GM03348 (cell line): ENCODE results near the gene PPP1R37.
A peak's percentile ranks its signal among the peaks of the same experiment; 100 is the strongest.
"Not testable (repeated sequence)": the region's sequence is repeated elsewhere in the genome, so short reads cannot be mapped to it uniquely, and the experiment has no call there.

Experiments used
- DNase-seq: peaks from one replicate; pipeline ENCODE4 v3.0.0; 2012; ENCODE audit warnings: low spot score

The PPP1R37 gene

DNA sequence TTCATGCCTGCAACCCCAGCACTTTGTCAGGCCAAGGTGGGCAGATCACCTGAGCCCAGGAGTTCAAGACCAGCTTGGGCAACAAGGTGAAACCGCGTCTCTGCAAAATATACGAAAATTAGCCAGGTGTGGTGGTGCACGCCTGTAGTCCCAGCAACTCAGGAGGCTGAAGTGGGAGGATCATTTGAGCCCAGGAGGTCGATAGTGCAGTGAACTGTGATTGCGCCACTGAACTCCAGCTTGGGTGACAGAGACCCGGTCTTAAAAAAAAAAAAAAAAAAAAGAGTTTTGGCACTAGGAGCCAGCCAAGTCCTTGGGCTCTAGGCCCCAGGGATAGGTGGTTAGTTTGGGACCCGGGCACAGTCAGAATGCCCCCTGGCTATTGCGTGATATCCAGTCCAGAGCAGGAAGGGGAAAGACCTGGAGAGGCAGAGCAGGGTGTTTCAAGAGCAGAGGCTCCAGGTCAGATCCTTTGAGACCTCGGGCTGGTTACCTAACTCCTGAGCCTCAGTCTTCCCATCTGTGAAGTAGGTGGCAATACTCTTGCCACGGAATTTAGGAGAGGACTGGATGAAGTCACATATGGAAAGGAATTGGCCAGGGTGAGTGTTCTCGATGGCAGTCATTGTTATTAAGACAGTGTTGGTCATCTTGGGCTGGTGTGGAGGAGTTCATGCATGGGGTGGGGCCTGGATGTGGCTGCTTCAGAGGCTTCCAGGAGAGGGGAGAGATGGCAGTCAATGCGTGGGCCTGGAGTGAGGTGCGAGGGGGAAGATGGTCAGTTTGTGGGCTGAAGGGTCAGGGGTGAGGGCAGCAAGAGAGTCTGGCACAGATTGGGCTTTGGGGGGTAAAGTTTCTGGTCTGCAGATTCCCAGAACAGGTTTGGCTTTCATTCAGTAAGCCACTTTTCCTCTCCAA, 2.8 kb downstream of the PPP1R37 start:
- no peak for DNase-seq

DNA sequence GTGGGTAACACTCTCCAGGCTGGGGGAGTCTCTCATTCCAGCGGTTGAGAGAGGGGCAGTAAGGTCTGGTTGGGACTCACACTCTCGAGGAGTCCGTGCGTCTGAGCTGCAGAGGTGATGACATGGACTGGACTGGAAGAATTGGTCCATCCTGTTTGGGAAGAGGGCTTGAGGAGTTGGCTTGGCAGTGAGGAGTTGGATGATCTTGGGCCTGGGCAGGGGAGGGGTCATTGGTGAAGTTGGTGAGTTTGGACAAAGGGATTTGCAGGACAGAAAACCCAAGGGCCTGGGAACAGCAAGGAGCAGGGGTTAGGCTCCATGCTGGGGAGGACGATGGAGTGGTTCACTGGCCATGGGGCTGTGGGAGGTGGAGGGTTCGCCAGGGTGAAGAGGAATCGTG, 3.7 kb downstream of the PPP1R37 start:
- no peak for DNase-seq

DNA sequence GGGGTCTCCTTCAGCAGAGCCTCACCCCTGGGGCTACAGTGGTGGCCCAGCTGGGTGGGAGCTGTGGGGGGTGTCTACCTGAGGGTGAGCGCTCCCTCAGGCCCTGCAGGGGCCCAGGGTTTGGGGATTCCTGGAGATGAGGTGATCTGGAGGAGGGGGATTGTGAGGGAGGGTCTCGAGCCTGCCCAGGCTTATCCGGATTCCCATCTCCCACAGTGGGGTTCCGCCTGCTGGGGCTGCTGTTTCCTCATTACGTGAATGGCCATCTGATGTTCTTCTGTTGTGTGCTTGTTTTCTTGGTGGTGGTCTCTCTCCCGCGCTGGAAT, 4.4 kb downstream of the PPP1R37 start:
- DNase-seq, result no peak

DNA sequence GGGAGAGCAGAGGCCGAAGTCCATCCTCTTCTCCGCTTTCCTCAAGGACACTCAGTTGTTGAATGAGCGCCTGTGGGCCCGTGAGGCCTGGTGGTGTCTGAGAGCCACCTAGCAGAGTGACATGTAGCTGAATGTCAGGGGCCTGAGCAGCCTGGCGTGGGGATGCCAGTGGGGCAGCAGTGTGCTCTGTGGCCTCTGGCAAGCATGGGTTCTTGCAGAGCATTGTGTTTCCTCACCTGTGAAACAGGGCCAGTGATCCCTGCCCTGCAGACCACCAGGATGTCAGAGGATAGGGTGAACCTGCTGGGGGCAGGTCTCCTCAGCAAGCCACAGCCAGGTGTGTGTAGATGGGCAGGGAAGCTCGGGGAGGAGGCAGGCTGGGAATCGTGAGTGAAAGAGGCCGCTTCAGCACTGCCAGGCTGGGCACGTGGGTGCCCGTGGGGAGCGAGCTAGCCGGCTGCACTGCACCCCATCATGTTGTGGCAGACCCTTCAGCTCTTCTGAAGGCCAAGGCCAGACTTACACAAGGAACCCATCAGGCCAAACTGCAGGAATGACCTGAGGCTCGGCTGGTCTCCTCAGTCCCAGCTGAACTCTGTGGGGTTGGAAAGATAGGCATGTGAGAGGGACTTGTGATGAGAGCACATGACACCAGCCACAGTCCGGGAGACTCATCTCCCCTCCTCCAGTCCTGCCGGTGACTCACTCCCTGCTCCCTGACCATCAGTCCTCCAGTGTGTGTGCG, 5.0 kb downstream of the PPP1R37 start:
- DNase-seq, result peak; percentile 95

DNA sequence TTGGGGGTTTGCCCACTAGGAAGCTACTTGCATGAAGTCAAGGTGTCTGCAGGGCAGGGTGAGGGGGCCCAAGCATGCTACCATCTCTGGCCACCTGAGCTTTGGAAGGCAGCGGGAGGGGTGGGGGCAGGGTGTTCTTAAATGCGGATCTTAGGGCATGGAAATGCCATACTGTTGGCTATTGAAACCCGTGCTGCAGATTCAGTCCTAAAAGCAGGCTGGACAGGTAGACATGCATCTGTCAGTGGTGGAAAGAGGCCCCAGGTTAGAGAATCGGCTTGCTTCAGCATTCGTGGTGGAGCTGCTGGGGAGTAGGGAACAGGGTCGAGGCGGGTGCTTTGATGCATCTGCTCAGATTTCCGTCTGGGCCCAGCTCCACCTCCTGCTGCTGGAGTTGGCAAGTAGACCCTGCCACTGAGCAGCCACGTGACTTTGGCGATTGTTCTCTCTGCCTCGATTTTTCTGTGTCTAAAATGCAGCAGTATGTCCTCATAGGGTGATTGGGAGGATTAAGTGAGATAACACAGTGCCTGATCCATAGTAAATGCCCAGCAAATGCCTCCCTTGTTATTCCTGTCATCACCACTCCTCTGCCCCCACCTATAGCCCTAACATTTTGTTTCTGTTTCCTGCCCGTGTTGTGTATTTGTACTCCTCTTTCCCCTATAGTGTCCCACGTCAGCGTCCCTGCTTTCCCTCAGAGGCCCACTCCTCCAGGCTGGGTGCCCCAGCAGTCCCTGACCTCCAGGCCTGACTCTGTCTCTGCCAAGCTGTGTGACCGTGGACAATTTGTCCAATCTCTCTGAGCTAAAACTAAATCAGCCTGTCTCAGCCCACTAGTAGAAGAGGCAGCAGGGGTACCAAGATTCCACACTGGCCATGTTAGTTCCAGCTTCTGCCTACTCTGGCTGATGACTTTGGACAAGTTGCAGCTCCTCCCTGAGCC, 5.8 kb downstream of the PPP1R37 start:
- peak; percentile 65 for DNase-seq

DNA sequence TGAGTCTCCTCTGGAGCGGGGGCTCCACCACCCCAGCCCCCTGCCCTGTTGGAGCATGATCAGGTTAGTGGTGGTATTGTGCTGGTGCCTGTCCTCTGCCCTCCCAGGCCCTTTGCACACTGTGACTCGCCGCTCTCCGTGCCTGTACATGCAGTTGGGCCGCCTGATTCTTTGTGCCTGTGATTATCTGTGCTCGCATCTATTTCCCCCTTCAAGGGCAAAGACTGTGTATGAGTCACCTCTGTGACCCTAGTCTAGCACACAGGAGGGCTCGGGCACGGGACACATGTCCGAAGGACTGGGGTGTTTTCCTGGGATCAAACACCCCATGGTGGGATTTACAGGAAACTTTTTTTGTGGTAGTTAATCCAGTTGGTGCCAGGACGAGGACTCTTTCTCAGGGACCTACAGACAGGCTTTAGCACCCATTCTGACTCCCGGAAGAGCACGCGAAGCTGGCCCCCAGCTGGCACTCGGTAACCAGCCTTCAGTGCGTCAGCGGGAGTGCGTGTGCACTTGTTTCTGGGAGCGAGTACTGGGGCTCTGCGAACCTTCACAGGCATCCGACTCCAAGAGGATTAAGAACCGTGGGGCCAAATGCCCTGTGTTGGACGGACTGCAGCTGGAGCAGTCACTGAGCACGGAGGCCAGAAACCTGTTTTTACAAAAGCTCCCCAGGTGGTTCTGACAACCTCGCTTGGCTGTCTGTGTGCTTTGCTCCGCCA, 6.7 kb downstream of the PPP1R37 start:
- DNase-seq, result no peak

DNA sequence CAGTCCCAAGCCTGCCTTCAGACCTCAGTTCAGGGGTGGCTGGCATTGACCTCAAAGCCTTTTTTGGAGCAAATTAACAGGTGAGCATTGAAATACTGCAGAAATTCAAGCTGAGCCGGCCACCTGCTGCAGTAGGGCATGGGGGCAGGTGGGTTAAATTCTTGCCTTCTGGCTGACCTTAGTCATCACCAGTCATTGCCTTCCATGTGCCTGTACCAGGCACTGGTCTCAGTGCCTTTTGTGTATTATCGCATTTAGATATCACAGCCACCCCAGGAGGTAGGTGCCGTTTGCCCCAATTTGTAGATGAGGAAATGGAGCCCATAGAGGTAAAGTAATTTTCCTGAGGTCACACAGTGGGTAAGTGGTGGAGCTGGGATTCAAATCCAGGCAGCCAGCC, 7.2 kb downstream of the PPP1R37 start:
- no peak for DNase-seq

DNA sequence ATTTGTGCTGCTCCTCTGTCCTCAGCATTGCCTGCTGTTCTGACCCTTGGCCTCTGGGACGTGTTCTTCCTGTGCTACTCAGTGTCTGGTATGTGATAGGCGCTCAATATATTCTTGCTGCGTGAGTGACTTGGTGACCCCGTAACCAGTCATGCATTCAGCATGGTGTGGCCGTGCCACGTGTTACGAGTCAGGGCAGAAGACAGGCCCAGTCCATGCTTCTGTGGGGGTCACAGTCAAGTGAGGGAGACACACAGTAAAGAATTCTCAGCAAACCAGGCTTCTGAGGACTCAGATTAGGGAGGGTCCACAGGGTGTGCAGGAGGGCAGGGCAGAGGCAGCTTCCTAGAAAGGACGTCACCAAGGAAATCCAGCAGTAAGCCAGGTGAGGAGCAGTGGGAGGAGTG, 7.9 kb downstream of the PPP1R37 start:
- DNase-seq, result no peak

DNA sequence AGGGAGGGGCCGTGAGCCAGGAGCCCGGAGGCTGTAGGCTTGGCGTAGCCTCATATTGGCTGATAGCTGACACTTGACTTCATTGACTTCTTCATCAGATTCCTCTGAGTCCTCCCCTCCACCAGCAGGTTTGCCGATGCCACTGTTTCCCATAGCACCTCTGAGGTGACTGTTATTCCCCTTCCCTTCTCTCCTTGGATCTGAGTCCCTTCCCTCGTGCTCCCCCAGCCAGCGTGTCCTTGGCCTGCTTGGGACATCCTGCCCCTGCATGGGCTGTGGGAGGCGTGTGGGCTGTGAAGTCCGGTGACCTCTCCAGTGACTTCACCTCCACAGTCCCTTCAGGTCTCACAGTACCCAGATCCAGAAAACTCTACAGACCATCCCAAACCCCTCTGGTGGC, 8.8 kb downstream of the PPP1R37 start:
- DNase-seq, result no peak

DNA sequence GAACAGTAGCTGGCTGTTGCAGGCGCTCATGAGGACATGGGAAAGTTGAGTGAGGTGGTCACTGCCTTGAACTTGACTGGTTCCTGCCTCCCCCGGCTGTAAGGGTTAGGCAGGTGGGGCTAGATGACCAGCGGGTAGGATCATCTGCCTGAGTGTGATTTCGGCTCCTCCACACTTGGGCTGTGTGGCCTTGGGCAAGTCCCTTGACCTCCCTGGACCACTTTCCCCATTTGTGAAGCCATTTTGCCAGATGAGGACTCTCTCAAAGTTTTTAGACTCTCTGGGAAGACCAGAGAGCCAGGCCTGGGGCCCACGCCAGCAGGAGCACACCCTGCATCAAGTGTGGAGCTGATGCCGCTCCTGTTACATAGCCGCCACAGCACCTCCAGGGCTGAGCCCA, 9.5 kb downstream of the PPP1R37 start:
- DNase-seq, result no peak

DNA sequence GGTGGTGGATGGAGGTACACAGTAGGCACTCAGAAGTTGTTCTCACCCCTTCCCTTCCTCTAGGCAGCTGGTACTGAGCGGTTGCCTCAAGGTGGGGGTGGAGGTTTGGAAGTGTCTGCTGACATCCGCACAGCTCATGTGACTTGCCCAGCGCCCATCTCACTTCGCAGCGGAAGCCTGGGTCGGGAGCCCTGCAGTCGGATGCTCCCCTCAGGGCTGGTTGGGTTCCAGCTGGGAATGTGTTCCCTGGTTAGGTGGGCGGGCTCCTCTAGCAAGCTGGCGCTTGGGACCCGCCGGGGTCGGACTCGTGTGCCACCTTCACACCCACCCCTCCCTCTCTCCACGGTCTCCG, 10.2 kb downstream of the PPP1R37 start:
- no peak for DNase-seq

DNA sequence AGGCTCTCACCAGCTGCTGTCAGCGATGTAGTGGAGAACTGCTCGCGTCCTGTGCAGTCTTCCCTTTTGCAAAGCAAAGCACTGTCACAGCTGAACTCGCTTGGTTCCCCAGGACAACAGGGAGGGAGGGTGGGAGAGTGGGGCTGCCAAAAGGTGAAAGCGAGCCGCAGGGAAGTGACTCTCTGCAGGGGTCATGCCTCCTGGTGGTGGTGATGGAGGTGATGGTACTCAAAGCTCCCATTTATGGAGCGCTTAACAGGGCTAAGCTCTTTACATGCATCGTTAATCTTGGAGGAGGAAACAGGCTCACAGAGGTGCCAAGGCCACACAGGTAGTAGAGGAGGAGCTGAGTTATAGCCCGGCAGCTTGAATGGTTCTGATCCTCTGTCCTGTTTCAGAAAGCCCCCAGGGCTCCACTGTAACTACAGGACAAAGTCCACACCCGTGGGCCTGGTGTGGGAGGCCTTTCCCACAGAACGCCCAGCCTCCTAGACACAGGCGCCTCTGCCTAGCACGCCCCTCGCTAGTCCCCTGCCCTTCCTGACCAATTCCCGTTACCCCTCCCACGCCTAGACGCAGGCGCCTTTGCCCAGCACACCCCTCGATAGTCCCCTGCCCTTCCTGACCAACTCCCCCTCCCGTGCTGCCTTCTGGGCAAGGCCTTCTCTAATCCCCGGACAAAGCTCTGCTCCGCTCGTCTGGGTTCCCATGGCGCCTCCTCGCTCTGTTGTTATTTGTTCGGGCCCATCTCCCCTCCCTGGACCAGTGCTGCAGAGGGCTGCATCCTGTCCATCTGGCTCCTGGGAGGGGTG, 10.7 kb downstream of the PPP1R37 start:
- DNase-seq, result no peak

DNA sequence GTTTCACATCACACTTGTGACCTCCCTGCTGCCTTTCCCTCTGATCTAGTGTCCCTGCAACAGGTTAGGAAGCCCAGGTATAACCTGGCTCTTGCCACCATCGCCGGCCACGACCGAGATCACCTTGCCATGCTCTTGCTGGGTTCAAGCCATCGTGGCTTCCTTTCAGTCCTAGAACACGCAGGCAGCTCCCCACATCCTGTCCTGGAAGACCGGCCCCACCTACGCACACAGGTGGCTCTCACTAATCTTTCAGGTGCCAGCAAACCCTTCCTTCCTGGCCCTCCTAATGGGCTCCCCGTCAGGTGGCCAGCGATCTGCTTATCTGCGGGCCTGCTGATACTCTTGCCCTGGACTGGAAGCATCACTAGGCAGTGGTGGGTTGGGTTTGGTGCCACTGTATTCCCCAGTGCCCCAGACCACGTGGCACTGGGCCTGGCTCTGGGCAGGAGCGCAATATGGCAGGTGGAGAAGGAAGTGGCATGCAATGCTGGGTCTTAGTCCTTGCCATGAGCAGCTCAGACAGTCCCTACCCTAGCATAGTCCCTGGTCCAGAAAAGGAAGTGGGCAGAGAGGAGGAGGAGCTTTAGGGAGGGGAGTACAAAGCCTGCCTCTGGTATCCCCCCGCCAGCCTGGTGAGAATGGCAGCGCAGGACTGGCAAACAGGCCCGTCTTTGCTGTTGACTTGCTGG, 11.8 kb downstream of the PPP1R37 start:
- DNase-seq, result no peak

DNA sequence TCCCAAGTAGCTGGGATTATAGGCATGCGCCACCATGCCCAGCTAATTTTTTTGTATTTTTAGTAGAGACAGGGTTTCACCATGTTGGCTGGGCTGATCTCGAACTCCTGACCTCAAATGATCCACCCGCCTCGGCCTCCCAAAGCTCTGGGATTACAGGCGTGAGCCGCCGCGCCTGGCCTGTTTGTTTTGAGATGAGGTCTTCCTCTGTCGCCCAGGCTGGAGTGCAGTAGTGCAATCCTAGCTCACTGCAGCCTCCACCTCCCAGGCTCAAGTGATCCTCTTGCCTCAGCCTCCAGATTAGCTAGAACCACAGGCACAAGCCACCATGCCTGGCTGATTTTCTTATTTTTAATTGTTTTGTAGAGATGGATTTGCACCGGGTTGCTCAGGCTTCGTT, 13.4 kb downstream of the PPP1R37 start:
- not testable (repeated sequence) for DNase-seq

DNA sequence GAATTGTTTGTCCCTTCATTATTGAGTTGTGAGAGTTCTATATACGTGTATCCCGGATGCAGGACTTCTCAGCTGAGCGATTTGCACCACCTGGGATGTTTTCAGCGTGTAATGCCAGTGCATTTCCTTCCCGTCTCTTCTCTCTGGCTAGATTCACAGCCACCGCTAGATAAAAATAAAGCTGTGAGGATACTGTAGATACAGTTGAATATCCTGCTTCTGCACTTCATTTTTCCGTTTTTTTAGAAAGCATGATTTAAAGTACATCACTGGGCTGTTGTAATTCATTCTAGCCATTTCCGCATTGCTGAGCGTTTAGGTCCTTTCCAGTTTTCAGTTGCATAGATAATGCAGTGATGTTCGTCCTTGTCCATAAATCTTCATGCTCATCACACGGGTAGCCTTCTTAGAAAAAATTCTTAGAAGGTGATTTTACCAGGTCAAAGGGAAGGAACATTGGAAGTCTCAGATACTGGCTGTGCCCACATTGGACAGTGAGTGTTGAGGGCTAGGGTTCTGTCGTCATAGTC, 14.7 kb downstream of the PPP1R37 start:
- DNase-seq, result no peak

DNA sequence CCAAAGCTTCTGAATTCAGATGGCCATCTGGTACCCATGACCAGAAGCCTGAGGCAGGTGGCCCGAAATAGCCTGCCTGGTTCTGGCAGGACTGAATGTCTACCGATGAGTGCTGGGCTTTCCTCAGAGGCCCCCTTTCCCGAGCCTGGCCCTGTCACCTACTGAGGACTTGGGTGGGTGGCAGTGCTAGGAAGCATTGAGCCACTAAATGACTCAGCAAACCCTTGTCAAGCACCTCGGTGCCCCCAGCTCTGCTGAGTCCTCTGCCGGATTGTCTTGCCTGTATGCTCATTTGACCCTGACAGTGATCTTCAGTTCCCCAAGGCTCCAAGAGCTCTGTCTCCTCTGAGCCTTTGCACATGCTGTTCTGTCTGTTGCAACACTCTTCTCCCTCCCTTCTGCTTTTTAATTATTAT, 17.9 kb downstream of the PPP1R37 start:
- no peak for DNase-seq

DNA sequence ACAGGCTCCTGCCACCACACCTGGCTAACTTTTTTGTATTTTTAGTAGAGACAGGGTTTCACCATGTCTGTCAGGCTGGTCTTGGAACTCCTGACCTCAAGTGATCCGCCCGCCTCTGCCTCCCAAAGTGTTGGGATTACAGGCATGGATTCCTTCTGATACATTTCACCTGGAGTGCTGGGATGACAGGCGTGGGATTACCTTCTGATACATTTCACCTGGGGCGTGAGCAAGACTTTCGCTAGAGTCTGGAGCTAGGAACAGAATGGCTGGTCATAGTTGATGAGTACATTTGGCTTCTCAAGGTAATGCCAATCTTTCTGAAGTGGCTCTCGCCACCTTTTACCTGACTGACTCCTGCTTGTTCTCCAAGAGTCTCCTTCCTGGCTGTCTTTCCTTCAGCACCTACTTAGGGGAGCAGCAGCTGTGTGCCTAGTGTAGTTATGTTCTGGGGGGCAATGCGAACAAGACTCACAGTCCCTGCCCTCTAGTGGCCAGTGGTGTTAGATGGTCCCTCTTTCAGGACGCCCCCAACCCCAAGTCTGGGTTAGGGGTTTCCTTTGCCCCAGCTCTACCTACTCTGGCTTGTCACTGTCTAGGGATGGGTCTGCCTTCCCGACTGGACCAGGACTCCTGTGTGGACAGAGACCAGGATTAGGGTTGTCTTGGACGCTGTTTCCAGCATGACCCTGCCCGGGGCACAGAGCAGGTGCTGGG, 19.3 kb downstream of the PPP1R37 start:
- DNase-seq, result no peak

DNA sequence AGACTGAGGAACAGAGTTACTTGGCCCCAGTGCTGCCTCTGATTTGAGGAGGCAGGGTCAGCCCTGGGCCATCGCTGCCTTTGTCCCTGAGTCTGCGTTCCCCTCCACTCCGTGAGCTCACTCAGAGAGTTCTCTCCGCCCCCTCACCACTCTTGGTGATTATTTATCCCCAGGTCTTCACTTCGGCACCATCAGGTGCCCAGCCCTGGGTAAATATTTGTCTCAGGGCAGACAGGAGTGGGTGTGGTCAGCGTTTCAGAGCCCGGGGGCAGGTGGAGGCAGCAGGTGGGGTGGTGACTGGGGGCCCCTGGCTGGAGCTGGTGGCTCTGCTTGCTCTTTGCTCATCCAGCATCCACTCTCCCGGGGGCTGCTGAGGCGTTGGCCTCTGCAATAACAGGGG, 20.6 kb downstream of the PPP1R37 start:
- no peak for DNase-seq

DNA sequence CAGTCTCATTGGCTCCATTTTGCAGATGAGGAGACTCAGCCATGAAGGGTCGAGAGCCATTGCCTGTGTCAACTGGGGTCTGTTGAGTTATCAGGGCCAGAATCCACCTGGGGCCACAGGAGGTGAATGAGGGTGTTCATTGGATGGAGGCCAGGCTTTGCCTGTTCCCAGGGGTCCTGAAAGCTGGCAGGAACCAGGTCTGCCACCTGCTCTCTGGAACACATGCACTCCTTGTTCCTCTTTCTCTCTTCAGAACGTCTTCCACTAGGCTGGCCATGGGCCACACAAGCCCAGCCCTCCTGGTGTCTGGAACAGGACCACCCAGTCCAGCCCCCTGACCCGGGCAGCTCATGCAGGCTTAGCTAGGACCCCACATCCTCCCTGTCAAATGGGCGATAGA, 21.1 kb downstream of the PPP1R37 start:
- DNase-seq, result no peak
